GM21528 (cell line): ENCODE results near the gene MS4A6A.
"Not testable (repeated sequence)": the region's sequence is repeated elsewhere in the genome, so short reads cannot be mapped to it uniquely, and the experiment has no call there.

Source experiments
- ATAC-seq: cut with Tn5 transposase; IDR thresholded peaks from one replicate; pipeline ENCODE4 v1.9.1; 2021; ENCODE audit warnings: mild to moderate bottlenecking, moderate library complexity; ENCODE audit not compliant: unreplicated experiment, low FRiP score

MS4A6A gene

GRCh38 chr11:60182541-60183330, at the start of gene MS4A6A:
Gene MS4A6A, minus strand, starts transcription at chr11:60183083. Its CDS starts 1,356 bp downstream, at chr11:60181727.
- ATAC-seq, result no peak

- no peak for ATAC-seq
These were observed 47.8 kb upstream of the MS4A6A start for GRCh38 chr11:60230681-60231080.

GRCh38 chr11:60222141-60222540, 39.3 kb upstream of the MS4A6A start:
- no peak for ATAC-seq

GRCh38 chr11:60221692-60222091, 38.8 kb upstream of the MS4A6A start:
- no peak for ATAC-seq

- ATAC-seq, result no peak
These were observed 38.3 kb upstream of the MS4A6A start for GRCh38 chr11:60221181-60221580.

GRCh38 chr11:60214386-60214785, 31.5 kb upstream of the MS4A6A start:
- no peak for ATAC-seq

- ATAC-seq, result no peak
These were observed 28.3 kb upstream of the MS4A6A start for GRCh38 chr11:60211206-60211605.

- no peak for ATAC-seq
These were observed 27.1 kb upstream of the MS4A6A start for GRCh38 chr11:60209977-60210376.

GRCh38 chr11:60208951-60209350, 26.1 kb upstream of the MS4A6A start:
- ATAC-seq, result no peak

GRCh38 chr11:60208146-60208895, 25.4 kb upstream of the MS4A6A start:
- ATAC-seq, result no peak

- no peak for ATAC-seq
These were observed 23.7 kb upstream of the MS4A6A start for GRCh38 chr11:60206616-60207015.

- ATAC-seq, result no peak
These were observed 22.0 kb upstream of the MS4A6A start for GRCh38 chr11:60204922-60205321.

- not testable (repeated sequence) for ATAC-seq
These were observed 18.5 kb upstream of the MS4A6A start for GRCh38 chr11:60201334-60201733.

GRCh38 chr11:60197442-60197841, 14.6 kb upstream of the MS4A6A start:
- ATAC-seq, result no peak

- no peak for ATAC-seq
These were observed 13.1 kb upstream of the MS4A6A start for GRCh38 chr11:60195923-60196368.

GRCh38 chr11:60194511-60194910, 11.6 kb upstream of the MS4A6A start:
- ATAC-seq, result no peak

- peak; percentile 95 for ATAC-seq
These were observed 11.0 kb upstream of the MS4A6A start for GRCh38 chr11:60193687-60194433.

GRCh38 chr11:60192564-60192963, 9.7 kb upstream of the MS4A6A start:
- ATAC-seq, result not testable (repeated sequence)

- ATAC-seq, result not testable (repeated sequence)
These were observed 5.6 kb upstream of the MS4A6A start for GRCh38 chr11:60188481-60188880.

GRCh38 chr11:60186128-60186527, 3.2 kb upstream of the MS4A6A start:
- not testable (repeated sequence) for ATAC-seq

- ATAC-seq, result not testable (repeated sequence)
These were observed 2.6 kb upstream of the MS4A6A start for GRCh38 chr11:60185512-60185827.
